HG02763 (cell line): Measurements from ENCODE around the gene DNAAF5.
A peak's percentile ranks its signal among the peaks of the same experiment; 100 is the strongest.

Experiments used
- ATAC-seq: cut with Tn5 transposase; IDR thresholded peaks from one replicate; pipeline ENCODE4 v1.9.1; 2021; ENCODE audit warnings: mild to moderate bottlenecking, moderate library complexity; ENCODE audit not compliant: unreplicated experiment

The DNAAF5 gene

GRCh38 chr7:763762-764161, 37.3 kb downstream of the DNAAF5 start:
- no peak for ATAC-seq

- no peak for ATAC-seq
These were observed 38.9 kb downstream of the DNAAF5 start for GRCh38 chr7:765383-765782.

GRCh38 chr7:767580-767940, 41.1 kb downstream of the DNAAF5 start:
- no peak for ATAC-seq

- no peak for ATAC-seq
These were observed 41.6 kb downstream of the DNAAF5 start for GRCh38 chr7:767941-768731.

GRCh38 chr7:768881-769504, 42.5 kb downstream of the DNAAF5 start:
- no peak for ATAC-seq

- no peak for ATAC-seq
These were observed 43.8 kb downstream of the DNAAF5 start for GRCh38 chr7:770336-770735.

GRCh38 chr7:770741-771166, 44.3 kb downstream of the DNAAF5 start:
- ATAC-seq = no peak

GRCh38 chr7:771234-772004, 44.9 kb downstream of the DNAAF5 start:
- no peak for ATAC-seq

- no peak for ATAC-seq
These were observed 45.5 kb downstream of the DNAAF5 start for GRCh38 chr7:772005-772294.

GRCh38 chr7:772392-772791, 45.9 kb downstream of the DNAAF5 start:
- no peak for ATAC-seq

GRCh38 chr7:772861-773621, 46.5 kb downstream of the DNAAF5 start:
- no peak for ATAC-seq

GRCh38 chr7:773622-773915, 47.1 kb downstream of the DNAAF5 start:
- no peak for ATAC-seq

GRCh38 chr7:774161-775109, 47.9 kb downstream of the DNAAF5 start:
- peak; percentile 51 for ATAC-seq

- ATAC-seq = no peak
These were observed 49.9 kb downstream of the DNAAF5 start for GRCh38 chr7:776381-776780.

- ATAC-seq = no peak
These were observed 50.7 kb downstream of the DNAAF5 start for GRCh38 chr7:776992-777727.

GRCh38 chr7:777728-778078, 51.2 kb downstream of the DNAAF5 start:
- no peak for ATAC-seq

- ATAC-seq = no peak
These were observed 51.9 kb downstream of the DNAAF5 start for GRCh38 chr7:778271-778967.

GRCh38 chr7:778968-779451, 52.5 kb downstream of the DNAAF5 start:
- ATAC-seq = no peak

GRCh38 chr7:779480-779879, 53.0 kb downstream of the DNAAF5 start:
- no peak for ATAC-seq
